Left ventricle myocardium inferior (tissue), 1 donor: ENCODE measurements around the gene ISLR2. TPM values are rescaled to one million over a fixed set of nuclear protein-coding genes. Genes with fewer than 3 reads are reported as not detected.

ENCODE experiments used
- DNase-seq: peaks from one replicate; pipeline ENCODE4 v3.0.0-alpha.2; 2020
- H3K27ac ChIP-seq: fragments of 200-600 bp; replicated peaks from 2 replicates; pipeline ENCODE4 v1.8.0; 2021
- H3K27me3 ChIP-seq: fragments of 200-600 bp; 2 replicates; pipeline ENCODE4 v1.8.0; 2021; ENCODE audit warnings: low read depth
- H3K36me3 ChIP-seq: fragments of 200-600 bp; 2 replicates; pipeline ENCODE4 v1.8.0; 2021
- H3K4me1 ChIP-seq: fragments of 200-600 bp; 2 replicates; pipeline ENCODE4 v1.8.0; 2021
- H3K4me3 ChIP-seq: fragments of 200-600 bp; 2 replicates; pipeline ENCODE4 v1.8.0; 2021; ENCODE audit warnings: mild to moderate bottlenecking, moderate library complexity
- H3K9me3 ChIP-seq: fragments of 200-600 bp; replicated peaks from 2 replicates; pipeline ENCODE4 v1.8.0; 2021
- CTCF ChIP-seq: fragments of 200-600 bp; IDR thresholded peaks from 2 replicates; pipeline ENCODE4 v1.8.0; 2021; ENCODE audit warnings: antibody characterized with exemption, mild to moderate bottlenecking, borderline replicate concordance
- intact Hi-C: fragments of 100-400 bp; cut with micrococcal nuclease; formaldehyde crosslinking; loops from one replicate; pipeline ENCODE4 v1.11.0; 2022
- total RNA-seq: library from RNA; stranded (reverse); fragmentation: NEBNext Ultra II Directional; extraction: Animal tissue kit (Norgen Biotek cat#: 25700); gene quantifications from one replicate; pipeline ENCODE4 v1.2.1, GENCODE V29; 2021
- donor health status: DM: no; HTN: yes; CAD: no; lungs with severe emphysema.

The ISLR2 gene
- total RNA-seq, 1 donor from 2014 or later = 2.6 TPM

GRCh38 chr15:74141591-74141990, 11.2 kb downstream of the ISLR2 start:
- no peak overlapping the region for H3K27ac ChIP-seq
- no peaks in the 10 kb centered on the region for H3K36me3 ChIP-seq
- no peaks in the 10 kb centered on the region for H3K27me3 ChIP-seq
- no peak for TF ChIP-seq CTCF
- intact Hi-C loops = loop anchor here (10.0 kb wide), 1 partner anchor 93 kb away; the partner anchor contains the start of gene CCDC33
- peaks cover 14% of the 10 kb centered on the region for H3K4me1 ChIP-seq
- H3K9me3 ChIP-seq = peaks cover 8% of the 10 kb centered on the region
- H3K4me3 ChIP-seq = no peak overlapping the region
- no peak for DNase-seq

GRCh38 chr15:74144153-74144775, 13.9 kb downstream of the ISLR2 start:
- intact Hi-C loops = loop anchor here (10.0 kb wide), 1 partner anchor 91 kb away; the partner anchor contains the start of gene CCDC33
- no peaks in the 10 kb centered on the region for H3K27me3 ChIP-seq

GRCh38 chr15:74146277-74146800, 16.0 kb downstream of the ISLR2 start:
- Histone ChIP-seq H3K4me3 (no peak overlapping the region), H3K4me1 (no peaks in the 10 kb centered on the region), H3K27ac (no peak overlapping the region), H3K27me3 (no peaks in the 10 kb centered on the region), H3K9me3 (peaks cover 16% of the 10 kb centered on the region), H3K36me3 (no peaks in the 10 kb centered on the region)
- no peak for DNase-seq
- no peak for TF ChIP-seq CTCF
- intact Hi-C loops = loop anchor here (10.0 kb wide), 1 partner anchor 88 kb away; the partner anchor contains the start of gene CCDC33

More at GRCh38 chr15:74144153-74144775, 13.9 kb downstream of the ISLR2 start:
- peaks cover 16% of the 10 kb centered on the region for H3K9me3 ChIP-seq
- no peak overlapping the region for H3K4me3 ChIP-seq
- no peak overlapping the region for H3K27ac ChIP-seq
- H3K4me1 ChIP-seq = no peaks in the 10 kb centered on the region
- no peak for TF ChIP-seq CTCF
- no peak for DNase-seq
- H3K36me3 ChIP-seq = no peaks in the 10 kb centered on the region

- Histone ChIP-seq H3K4me1 (no peaks in the 10 kb centered on the region), H3K27ac (no peak overlapping the region), H3K27me3 (no peaks in the 10 kb centered on the region), H3K36me3 (no peaks in the 10 kb centered on the region), H3K9me3 (peaks cover 16% of the 10 kb centered on the region), H3K4me3 (no peak overlapping the region)
- DNase-seq = no peak
- intact Hi-C loops = loop anchor here (10.0 kb wide), 1 partner anchor 88 kb away; the partner anchor contains the start of gene CCDC33
- no peak for TF ChIP-seq CTCF
Observed at GRCh38 chr15:74147051-74147450, 16.7 kb downstream of the ISLR2 start.

- no peak overlapping the region for H3K4me3 ChIP-seq
- intact Hi-C loops = no loop called here
- H3K4me1 ChIP-seq = peaks cover 45% of the 10 kb centered on the region
- H3K27ac ChIP-seq = peak overlapping the region; percentile 69
- H3K36me3 ChIP-seq = no peaks in the 10 kb centered on the region
- no peaks in the 10 kb centered on the region for H3K9me3 ChIP-seq
- no peak for DNase-seq
- TF ChIP-seq CTCF = no peak
- H3K27me3 ChIP-seq = no peaks in the 10 kb centered on the region
Observed at GRCh38 chr15:74155766-74156417, 25.5 kb downstream of the ISLR2 start.
